K562 (cell line): Measurements from ENCODE around the gene TMEM192. TPM values are rescaled to one million over a fixed set of nuclear protein-coding genes. Genes with fewer than 3 reads are reported as not detected.
A peak's percentile ranks its signal among the peaks of the same experiment; 100 is the strongest.

Experiments
- ILK ChIP-seq: fragments of 450-650 bp; IDR thresholded peaks from 2 replicates; pipeline ENCODE4 v1.6.1; 2016; ENCODE audit warnings: missing genetic modification characterization, low read depth, mild to moderate bottlenecking, missing compliant biosample characterization, moderate library complexity, borderline replicate concordance
- KDM5B ChIP-seq: fragments of 200-600 bp; sonication (generic); IDR thresholded peaks from 2 replicates; pipeline ENCODE4 v1.6.1; 2012; ENCODE audit warnings: low read depth, mild to moderate bottlenecking, moderate library complexity, low read length, control low read depth, inconsistent platforms; ENCODE audit not compliant: insufficient replicate concordance
- MAZ ChIP-seq, 2 experiments: fragments of 450-650 bp in 1 of 2; sonication (generic) in 1 of 2; formaldehyde crosslinking; IDR thresholded peaks in 1 of 2; conservative IDR thresholded peaks in 1 of 2; 2 replicates each; pipeline versions ENCODE4 v1.4.0 to v1.5.0; 2020; ENCODE audit warnings: mild to moderate bottlenecking in 1 of 2, missing genetic modification reagents in 1 of 2
- NONO ChIP-seq, 2 experiments: fragments of 200-400 bp in 1 of 2; fragments of 450-650 bp in 1 of 2; formaldehyde crosslinking in 1 of 2; IDR thresholded peaks; 2 replicates each; pipeline ENCODE4 v1.6.1; 2017; ENCODE audit warnings: low read depth in 2 of 2, mild to moderate bottlenecking in 2 of 2, moderate library complexity in 2 of 2, low read length in 1 of 2
- RBM22 ChIP-seq: fragments of 200-400 bp; formaldehyde crosslinking; IDR thresholded peaks from 2 replicates; pipeline ENCODE4 v1.6.1; 2018; ENCODE audit warnings: low read length, low read depth; ENCODE audit not compliant: poor library complexity, severe bottlenecking
- RBM39 ChIP-seq: fragments of 200-400 bp; formaldehyde crosslinking; optimal IDR thresholded peaks from 2 replicates; pipeline ENCODE3; 2018; ENCODE audit warnings: low read depth, low read length
- ZNF217 ChIP-seq: sonication (generic); formaldehyde crosslinking; IDR thresholded peaks from 2 replicates; pipeline ENCODE4 v1.8.0; 2022; ENCODE audit warnings: mild to moderate bottlenecking, missing genetic modification reagents
- polyA plus RNA-seq, 8 experiments: library from polyadenylated mRNA; depleted of rRNA in 4 of 8; stranded (reverse) in 5 of 8; unstranded in 3 of 8; fragments of >200 nt; fragmentation: Nextera tagmentation in 2 of 8; fragmentation: Illumina TruSeq in 1 of 8; extraction: Ambion mirVana in 2 of 8; extraction: Trizol in 1 of 8; gene quantifications; 2 replicates each; pipeline versions ENCODE4 v1.2.1 to v1.2.3, GENCODE V29; 2011 to 2014; ENCODE audit warnings: inconsistent platforms in 1 of 8, missing spikeins in 1 of 8
- total RNA-seq, 7 experiments: library from RNA; depleted of rRNA in 6 of 7; stranded (reverse); fragments of >200 nt in 6 of 7; fragmentation: Illumina TruSeq in 2 of 7; extraction: Trizol in 2 of 7; gene quantifications; 2 replicates each; pipeline versions ENCODE4 v1.2.1 to v1.2.3, GENCODE V29; 2011 to 2021; ENCODE audit warnings: low replicate concordance in 1 of 7
- TF ChIP-seq, protein P1 (sequence below): IDR thresholded peaks from 3 replicates; pipeline ENCODE4 v1.6.1; 2011; ENCODE audit warnings: borderline replicate concordance, mild to moderate bottlenecking, moderate library complexity; ENCODE audit not compliant: insufficient read length; ENCODE audit errors: extremely low read depth
- TF ChIP-seq, protein P2 (sequence below): fragments of 250-450 bp; sonication (Bioruptor Pico); IDR thresholded peaks from 2 replicates; pipeline ENCODE4 v1.5.0; 2020; ENCODE audit warnings: mild to moderate bottlenecking
- TF ChIP-seq, protein P3 (sequence below): fragments of 250-450 bp; sonication (Bioruptor Pico); IDR thresholded peaks from 2 replicates; pipeline ENCODE4 v1.8.0; 2021; ENCODE audit warnings: moderate library complexity, mild to moderate bottlenecking, inconsistent platforms
- TF ChIP-seq, protein P4 (sequence below): fragments of 450-650 bp; IDR thresholded peaks from 2 replicates; pipeline ENCODE4 v1.6.1; 2016; ENCODE audit warnings: antibody characterized with exemption
- TF ChIP-seq, protein P5 (sequence below): fragments of 450-650 bp; IDR thresholded peaks from 2 replicates; pipeline ENCODE4 v1.7.0; 2016; ENCODE audit warnings: borderline replicate concordance
- TF ChIP-seq, protein P6 (sequence below): fragments of 450-650 bp; IDR thresholded peaks from 2 replicates; pipeline ENCODE4 v1.6.1; 2017; ENCODE audit warnings: antibody characterized with exemption, mild to moderate bottlenecking

Gene TMEM192
- total and polyA plus RNA-seq, 9 of the 15 experiments (the other 6 are each of a cell fraction or from before 2014, with no cell fraction given) = 4.4 to 28.5 (median 13.3) TPM

DNA sequence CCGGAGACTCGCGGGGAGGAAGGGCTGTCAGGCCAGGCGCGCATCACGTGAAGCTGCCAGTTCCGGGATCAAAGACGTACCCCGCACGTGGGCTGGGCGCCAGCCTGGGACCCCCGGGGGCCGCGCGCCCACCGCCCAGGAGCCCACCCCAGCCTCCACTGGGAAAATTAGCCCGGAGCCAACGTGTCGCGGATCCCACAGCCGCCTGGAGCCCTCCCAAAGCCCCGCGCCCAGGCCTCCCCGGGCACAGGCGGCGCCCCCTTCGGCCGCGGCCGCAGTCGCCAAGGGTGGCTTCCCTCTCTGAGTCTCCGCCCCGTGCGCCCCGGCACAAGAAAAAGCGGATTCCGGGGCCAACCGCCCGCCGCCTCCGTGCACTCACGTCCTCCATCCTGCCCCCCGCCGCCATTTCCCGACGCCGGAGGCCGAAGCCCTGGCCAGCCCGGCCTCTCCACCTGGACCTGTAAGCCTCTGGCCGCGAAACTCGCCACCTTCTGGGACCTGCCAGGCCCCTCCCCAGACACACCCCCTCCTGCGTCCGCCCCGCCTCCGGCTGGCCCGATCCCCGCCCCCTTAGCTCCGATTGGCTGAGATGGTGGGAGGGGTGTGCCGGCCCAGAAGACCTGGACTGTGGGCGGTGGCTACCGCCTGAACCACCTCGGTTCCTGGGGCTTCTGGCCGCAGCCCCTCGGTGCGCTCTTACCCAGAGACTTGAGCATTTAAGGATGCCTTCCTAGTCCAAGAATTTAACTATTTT is at the start of gene TMEM192 (continued):
- TF ChIP-seq, protein P1, sequence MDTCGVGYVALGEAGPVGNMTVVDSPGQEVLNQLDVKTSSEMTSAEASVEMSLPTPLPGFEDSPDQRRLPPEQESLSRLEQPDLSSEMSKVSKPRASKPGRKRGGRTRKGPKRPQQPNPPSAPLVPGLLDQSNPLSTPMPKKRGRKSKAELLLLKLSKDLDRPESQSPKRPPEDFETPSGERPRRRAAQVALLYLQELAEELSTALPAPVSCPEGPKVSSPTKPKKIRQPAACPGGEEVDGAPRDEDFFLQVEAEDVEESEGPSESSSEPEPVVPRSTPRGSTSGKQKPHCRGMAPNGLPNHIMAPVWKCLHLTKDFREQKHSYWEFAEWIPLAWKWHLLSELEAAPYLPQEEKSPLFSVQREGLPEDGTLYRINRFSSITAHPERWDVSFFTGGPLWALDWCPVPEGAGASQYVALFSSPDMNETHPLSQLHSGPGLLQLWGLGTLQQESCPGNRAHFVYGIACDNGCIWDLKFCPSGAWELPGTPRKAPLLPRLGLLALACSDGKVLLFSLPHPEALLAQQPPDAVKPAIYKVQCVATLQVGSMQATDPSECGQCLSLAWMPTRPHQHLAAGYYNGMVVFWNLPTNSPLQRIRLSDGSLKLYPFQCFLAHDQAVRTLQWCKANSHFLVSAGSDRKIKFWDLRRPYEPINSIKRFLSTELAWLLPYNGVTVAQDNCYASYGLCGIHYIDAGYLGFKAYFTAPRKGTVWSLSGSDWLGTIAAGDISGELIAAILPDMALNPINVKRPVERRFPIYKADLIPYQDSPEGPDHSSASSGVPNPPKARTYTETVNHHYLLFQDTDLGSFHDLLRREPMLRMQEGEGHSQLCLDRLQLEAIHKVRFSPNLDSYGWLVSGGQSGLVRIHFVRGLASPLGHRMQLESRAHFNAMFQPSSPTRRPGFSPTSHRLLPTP = no peak
- TF ChIP-seq, protein P2, sequence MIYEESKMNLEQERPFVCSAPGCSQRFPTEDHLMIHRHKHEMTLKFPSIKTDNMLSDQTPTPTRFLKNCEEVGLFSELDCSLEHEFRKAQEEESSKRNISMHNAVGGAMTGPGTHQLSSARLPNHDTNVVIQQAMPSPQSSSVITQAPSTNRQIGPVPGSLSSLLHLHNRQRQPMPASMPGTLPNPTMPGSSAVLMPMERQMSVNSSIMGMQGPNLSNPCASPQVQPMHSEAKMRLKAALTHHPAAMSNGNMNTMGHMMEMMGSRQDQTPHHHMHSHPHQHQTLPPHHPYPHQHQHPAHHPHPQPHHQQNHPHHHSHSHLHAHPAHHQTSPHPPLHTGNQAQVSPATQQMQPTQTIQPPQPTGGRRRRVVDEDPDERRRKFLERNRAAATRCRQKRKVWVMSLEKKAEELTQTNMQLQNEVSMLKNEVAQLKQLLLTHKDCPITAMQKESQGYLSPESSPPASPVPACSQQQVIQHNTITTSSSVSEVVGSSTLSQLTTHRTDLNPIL (CRISPR knock-in tag) = no peak
- TF ChIP-seq, protein P3, sequence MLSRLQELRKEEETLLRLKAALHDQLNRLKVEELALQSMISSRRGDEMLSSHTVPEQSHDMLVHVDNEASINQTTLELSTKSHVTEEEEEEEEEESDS (CRISPR knock-in tag) = no peak
- TF ChIP-seq ZNF217 (no peak), KDM5B (peak; percentile 74), RBM22 (peak; percentile 52), RBM39 (no peak), ILK (tag) (no peak), NONO (IDR thresholded peaks at IDR 0.05; ENCODE audit: low read depth in 2 of 2, low read length in 1 of 2) (peak in 1 of 2 experiments; percentile 60; a peak in 1 of 4 replicates), MAZ (CRISPR knock-in tag; conservative IDR thresholded peaks at IDR 0.05 in 1 of 2, IDR thresholded peaks at IDR 0.05 in 1 of 2) (peak; percentile 59 to 70)
- TF ChIP-seq, protein P4, sequence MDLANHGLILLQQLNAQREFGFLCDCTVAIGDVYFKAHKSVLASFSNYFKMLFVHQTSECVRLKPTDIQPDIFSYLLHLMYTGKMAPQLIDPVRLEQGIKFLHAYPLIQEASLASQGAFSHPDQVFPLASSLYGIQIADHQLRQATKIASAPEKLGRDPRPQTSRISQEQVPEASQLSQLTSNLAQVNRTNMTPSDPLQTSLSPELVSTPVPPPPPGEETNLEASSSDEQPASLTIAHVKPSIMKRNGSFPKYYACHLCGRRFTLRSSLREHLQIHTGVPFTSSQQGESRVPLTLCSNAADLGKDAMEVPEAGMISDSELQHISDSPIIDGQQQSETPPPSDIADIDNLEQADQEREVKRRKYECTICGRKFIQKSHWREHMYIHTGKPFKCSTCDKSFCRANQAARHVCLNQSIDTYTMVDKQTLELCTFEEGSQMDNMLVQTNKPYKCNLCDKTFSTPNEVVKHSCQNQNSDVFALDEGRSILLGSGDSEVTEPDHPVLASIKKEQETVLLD = no peak
- TF ChIP-seq, protein P5, sequence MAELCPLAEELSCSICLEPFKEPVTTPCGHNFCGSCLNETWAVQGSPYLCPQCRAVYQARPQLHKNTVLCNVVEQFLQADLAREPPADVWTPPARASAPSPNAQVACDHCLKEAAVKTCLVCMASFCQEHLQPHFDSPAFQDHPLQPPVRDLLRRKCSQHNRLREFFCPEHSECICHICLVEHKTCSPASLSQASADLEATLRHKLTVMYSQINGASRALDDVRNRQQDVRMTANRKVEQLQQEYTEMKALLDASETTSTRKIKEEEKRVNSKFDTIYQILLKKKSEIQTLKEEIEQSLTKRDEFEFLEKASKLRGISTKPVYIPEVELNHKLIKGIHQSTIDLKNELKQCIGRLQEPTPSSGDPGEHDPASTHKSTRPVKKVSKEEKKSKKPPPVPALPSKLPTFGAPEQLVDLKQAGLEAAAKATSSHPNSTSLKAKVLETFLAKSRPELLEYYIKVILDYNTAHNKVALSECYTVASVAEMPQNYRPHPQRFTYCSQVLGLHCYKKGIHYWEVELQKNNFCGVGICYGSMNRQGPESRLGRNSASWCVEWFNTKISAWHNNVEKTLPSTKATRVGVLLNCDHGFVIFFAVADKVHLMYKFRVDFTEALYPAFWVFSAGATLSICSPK = no peak
- TF ChIP-seq, protein P6, sequence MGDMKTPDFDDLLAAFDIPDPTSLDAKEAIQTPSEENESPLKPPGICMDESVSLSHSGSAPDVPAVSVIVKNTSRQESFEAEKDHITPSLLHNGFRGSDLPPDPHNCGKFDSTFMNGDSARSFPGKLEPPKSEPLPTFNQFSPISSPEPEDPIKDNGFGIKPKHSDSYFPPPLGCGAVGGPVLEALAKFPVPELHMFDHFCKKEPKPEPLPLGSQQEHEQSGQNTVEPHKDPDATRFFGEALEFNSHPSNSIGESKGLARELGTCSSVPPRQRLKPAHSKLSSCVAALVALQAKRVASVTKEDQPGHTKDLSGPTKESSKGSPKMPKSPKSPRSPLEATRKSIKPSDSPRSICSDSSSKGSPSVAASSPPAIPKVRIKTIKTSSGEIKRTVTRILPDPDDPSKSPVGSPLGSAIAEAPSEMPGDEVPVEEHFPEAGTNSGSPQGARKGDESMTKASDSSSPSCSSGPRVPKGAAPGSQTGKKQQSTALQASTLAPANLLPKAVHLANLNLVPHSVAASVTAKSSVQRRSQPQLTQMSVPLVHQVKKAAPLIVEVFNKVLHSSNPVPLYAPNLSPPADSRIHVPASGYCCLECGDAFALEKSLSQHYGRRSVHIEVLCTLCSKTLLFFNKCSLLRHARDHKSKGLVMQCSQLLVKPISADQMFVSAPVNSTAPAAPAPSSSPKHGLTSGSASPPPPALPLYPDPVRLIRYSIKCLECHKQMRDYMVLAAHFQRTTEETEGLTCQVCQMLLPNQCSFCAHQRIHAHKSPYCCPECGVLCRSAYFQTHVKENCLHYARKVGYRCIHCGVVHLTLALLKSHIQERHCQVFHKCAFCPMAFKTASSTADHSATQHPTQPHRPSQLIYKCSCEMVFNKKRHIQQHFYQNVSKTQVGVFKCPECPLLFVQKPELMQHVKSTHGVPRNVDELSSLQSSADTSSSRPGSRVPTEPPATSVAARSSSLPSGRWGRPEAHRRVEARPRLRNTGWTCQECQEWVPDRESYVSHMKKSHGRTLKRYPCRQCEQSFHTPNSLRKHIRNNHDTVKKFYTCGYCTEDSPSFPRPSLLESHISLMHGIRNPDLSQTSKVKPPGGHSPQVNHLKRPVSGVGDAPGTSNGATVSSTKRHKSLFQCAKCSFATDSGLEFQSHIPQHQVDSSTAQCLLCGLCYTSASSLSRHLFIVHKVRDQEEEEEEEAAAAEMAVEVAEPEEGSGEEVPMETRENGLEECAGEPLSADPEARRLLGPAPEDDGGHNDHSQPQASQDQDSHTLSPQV = no peak
